GM20431 (cell line): Measurements from ENCODE around the gene CPNE9.

Source experiments
- in situ Hi-C: fragments of 300-500 bp; cut with MseI, MboI; formaldehyde crosslinking; loops from one replicate; pipeline ENCODE4 v1.15.0; 2020; ENCODE audit warnings: low sequenced_read_pairs; ENCODE audit not compliant: unreplicated experiment

The CPNE9 gene

DNA sequence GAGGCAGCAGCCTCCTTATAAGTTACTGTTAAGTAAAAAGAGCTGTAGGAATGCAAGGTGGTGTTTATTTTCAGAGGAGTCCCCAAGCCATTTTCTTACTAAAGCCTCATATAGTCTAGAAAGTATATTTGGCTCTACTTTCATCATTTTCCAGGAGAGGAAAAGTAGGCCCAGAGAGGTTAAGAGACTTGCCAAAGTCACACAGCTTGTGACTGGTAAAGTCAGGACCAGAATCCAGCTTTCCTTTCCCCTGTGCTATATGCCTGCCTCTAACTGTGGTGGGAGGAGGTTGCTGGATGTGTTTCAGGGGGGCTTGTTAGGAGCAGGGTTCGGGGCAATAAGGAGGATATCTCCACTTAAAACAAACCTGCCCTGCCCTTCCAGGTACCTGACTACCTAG is 38.9 kb downstream of the CPNE9 start:
- in situ Hi-C loops: no loop called here

DNA sequence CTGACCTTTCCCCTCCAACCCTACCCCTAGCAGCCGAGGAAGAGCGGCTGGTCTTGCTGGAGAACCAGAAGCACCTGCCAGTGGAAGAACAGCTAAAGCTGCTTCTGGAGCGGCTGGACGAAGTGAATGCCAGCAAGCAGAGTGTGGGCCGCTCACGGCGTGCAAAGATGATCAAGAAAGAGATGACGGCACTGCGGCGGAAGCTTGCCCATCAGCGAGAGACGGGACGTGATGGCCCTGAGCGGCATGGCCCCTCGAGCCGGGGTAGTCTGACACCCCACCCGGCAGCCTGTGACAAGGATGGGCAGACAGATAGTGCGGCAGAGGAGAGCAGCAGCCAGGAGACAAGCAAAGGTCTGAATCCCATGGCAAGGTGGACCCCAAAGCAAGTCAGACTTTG is 39.9 kb downstream of the CPNE9 start:
- in situ Hi-C loops: no loop called here

DNA sequence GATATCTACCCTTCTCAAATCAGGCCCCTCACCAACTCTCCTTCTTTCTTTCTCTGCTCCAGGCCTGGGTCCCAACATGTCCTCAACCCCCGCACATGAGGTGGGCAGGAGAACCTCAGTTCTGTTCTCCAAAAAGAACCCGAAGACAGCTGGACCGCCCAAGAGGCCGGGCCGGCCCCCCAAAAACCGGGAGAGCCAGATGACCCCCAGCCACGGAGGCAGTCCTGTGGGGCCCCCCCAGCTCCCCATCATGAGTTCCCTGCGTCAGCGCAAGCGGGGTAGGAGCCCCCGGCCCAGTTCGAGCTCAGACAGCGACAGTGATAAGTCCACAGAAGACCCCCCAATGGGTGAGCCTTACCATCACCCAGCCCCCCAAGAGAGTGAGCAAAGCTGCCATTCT is 40.5 kb downstream of the CPNE9 start:
- in situ Hi-C loops: no loop called here

DNA sequence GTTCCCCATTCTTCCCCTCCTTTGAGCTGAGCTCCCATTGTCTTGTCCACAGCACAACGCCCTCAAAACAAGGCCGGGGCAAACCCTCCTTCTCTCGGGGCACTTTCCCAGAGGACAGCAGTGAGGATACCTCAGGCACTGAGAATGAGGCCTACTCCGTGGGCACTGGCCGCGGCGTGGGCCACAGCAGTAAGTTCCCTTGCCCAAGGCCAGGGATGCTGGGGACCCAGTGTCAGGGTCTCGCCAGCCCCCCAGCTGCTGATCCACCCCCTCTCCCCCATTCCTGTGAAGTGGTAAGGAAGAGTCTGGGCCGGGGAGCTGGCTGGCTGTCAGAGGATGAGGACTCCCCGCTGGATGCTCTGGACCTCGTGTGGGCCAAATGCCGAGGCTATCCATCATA is 41.9 kb downstream of the CPNE9 start:
- in situ Hi-C loops: no loop called here

DNA sequence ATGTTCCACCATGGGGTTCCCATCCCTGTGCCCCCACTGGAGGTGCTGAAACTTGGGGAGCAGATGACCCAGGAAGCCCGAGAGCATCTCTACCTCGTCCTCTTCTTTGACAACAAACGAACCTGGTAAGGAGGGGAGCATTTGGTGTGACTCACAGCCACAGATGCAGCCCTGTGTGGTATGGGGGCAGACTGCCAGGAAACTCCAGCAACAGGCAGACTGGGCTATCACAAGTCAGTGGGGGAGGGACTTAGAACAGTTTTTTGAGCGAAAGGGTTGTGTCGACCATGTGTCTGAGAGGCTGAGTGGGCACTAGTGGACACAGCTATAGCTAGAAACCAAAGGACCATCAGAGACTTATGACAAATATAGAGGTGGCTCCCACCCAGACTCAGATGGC is 42.7 kb downstream of the CPNE9 start:
- in situ Hi-C loops: no loop called here

DNA sequence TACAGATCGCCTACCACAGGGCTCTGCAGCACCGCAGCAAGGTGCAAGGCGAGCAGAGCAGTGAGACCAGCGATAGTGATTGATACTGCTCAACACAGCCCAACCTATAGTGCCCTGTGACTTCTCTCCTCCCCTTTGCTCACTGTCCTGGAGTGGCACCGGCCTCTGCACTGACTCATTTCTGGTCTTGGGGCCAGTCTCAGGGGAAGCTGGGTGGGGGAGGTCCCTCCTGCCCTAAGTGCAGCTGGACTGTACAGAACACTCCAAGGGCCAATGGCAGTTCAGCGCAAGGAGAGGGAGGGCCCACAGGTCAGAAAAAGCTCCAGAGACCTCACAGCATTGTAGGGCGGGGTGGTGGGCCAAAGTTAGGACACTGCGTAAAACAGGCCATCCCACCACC is 43.6 kb downstream of the CPNE9 start:
- in situ Hi-C loops: no loop called here

DNA sequence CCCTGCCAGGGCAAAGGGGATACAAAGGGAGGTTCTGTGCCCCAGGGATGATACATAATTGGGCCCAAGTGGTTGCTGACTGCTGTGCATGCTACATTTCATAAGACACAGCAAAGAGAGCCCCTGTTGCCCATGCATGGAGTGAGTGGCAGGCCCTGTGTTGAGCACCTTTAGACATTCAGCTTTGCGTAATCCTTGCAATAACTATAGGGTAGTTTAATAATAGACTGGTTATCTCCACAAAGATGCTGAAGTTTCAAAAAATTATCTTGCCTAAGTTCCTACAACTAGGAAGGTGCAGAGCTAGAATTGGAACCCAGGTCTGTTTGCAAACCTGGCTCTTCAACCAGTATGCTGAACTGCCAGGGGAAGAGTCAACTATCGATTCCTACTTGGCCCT is 44.4 kb downstream of the CPNE9 start:
- in situ Hi-C loops: no loop called here

DNA sequence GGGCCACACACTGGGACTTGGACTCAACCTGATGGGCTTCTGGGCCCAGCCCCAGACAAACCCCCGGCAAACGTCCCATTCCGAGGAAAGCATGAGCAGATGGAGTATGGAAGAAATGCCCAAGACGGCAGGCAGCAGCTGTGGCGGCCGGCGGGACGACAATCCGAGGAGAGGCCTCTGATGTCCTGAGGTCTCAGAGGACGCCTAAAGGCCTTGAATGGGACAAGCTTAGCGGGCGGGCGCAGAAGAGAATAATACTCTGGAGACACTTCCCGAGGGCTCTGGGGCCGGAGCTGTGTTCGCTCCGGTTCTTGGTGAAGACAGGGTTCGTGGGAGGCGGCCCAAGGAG is 45.6 kb downstream of the CPNE9 start:
- in situ Hi-C loops: no loop called here

DNA sequence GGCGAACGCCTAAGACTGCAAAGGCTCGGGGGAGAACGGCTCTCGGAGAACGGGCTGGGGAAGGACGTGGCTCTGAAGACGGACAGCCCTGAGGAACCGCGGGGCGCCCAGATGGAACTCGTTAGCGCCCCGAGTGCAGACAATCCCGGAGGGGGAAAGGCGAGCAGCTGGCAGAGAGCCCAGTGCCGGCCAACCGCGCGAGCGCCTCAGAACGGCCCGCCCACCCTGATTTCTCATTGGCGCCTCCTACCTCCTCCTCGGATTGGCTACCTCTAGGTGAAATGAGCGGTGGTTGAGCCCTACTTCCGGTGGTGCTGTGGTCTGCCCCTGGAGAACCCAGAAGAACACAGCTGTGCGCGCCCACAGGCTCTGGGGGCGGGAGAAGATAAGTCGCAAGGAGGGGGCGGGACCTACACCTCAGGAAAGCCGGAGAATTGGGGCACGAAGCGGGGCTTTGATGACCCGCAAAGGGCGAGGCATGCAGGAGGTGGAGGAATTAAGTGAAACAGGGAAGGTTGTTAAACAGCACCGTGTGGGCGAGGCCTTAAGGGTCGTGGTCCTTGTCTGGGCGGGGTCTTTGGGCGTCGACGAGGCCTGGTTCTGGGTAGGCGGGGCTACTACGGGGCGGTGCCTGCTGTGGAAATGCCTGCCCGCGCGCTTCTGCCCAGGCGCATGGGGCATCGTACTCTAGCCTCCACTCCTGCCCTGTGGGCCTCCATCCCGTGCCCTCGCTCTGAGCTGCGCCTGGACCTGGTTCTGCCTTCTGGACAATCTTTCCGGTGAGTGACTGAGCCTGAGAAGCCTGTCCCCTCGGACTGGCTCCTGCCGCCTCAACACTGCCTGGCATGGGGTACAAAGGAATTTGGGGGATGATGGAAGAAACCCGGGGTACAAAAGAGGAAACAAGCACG is 46.3 kb downstream of the CPNE9 start, which contains the start of gene OGG1:
Gene OGG1 (plus strand): TSS at position 308 of the 911 bp plus-strand sequence. CDS start 335 bp downstream, at position 643.
- in situ Hi-C loops: no loop called here

DNA sequence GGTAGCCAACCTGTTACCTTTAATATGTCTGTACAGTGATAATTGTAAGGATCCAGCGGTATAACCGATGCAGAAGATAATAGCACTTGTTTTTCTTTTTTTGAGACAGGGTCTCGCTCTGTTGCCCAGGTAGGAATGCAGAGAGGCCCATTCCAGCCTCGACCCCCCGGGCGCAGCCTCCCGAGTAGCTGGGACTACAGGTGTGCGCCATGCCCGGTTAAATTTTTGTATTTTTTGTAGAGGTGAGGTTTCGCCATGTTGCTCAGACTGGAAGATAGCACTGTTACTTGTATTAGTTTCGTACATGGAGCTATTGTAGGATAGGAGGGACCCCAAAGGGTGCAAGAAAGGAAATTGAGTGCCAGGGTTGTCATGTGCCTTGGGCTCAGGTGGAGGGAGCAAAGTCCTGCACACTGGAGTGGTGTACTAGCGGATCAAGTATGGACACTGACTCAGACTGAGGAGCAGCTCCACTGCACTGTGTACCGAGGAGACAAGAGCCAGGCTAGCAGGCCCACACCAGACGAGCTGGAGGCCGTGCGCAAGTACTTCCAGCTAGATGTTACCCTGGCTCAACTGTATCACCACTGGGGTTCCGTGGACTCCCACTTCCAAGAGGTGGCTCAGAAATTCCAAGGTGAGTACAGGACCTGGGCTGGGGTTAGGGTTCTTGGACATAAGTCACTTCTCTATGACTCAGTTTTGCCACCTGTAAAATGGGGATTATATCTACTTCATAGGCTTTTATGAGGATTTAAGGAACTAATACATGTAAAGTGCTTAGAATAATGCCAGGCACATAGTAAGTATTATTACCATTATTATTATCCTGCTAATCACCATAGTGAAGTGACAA is 47.2 kb downstream of the CPNE9 start:
- in situ Hi-C loops: no loop called here

DNA sequence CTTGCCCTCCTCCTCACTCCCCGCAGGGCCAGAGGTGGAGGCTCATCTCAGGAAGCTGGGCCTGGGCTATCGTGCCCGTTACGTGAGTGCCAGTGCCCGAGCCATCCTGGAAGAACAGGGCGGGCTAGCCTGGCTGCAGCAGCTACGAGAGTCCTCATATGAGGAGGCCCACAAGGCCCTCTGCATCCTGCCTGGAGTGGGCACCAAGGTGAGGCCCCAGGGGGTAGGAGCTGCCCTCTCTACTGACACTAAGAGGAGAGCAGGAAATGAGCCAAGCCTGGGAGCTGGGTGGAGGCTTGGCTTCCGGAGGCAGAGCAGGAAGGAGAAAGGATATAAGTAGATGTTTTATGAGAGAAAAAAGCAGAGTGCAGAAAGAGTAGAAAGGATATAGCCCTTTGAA is 51.0 kb downstream of the CPNE9 start:
- in situ Hi-C loops: no loop called here

DNA sequence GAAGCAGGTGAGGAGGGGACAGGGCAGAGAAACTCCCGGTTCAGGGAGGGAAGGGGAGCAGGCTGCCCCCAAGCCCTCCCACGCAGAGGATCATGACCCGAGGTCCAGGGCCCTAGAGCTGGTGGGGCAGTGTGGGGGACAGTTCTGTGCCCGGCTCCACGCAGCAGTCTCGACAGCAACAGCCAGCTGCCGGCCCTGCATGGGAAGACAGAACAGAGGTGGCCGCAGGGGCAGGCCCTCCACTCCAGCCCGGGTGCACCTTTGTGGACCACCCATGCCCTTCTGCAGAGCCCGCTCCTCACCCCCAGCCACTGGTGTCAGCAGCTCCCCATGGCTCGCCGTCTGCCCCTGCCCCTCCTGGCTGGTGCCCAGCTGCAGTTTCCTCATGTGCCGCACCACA is 53.8 kb downstream of the CPNE9 start:
- in situ Hi-C loops: no loop called here

DNA sequence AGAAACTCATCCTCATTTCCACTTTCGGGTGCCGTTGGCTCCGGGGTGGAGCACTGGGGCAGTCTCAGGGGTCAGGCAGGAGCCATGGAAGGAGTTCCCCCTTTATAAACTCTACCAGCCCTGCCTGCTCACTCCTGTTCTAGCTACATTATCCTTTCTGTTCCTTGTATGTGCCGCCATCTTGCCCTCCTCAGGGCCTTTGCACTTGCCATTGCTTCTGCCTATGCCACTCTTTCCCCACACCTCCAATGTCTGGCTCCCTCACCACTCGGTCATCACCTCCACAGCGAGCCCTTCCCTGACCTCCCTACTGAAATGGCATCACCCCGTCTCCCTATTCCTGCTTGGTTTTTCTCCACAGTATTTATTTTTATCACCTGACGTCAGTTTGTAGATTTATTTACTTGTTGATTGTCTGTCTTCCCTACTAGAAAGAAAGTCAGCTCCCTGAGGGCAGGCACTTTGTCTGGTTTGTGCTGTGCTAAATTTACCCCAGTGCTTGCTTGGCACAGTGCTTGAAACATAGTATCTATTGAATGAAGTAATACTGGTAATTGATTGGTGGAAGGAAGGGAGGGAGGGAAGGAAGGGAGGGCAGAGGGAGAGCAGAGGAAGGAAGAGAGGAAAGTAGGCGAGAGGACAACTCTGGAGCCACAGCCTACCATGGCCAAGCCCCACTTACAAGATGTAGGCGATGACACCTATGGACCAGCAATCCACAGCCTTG is 57.3 kb downstream of the CPNE9 start:
- in situ Hi-C loops: no loop called here

DNA sequence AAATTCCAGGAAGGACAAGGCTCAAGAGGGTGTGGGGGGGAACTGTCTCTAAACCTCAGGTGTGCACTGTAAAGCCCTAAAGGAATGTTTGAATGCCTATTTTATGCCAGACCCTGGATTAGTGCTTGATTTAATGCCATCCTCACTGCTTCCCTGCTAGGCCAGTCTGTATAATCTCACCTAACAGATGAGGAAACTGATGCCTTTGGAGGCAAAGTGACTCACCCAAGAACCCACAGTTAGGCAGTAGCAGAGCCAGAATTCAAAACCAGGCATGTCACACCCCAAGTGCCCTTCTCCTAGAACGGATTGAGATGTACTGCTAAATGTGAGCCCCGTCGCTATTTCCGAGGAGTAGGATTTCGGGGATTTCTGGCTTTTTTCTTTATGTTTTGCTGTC is 58.3 kb downstream of the CPNE9 start:
- in situ Hi-C loops: no loop called here

DNA sequence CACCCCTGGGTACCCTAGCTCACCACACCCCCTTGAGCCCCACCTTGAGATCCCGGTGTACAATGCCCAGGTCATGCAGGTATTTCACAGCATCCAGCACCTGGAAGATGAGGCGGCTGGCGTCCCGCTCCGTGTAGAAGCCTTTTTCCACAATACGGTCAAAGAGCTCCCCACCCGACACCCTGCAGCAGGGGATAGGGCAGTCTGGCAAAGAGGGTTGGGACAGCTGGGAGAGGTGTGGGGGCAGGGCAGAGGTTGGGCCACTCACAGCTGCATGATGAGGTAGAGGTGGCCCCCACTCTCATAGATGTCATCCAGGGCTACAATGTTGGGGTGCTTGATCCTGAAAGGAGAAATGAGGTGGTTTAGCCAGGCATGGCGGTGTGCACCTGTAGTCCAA is 59.2 kb downstream of the CPNE9 start:
- in situ Hi-C loops: no loop called here

DNA sequence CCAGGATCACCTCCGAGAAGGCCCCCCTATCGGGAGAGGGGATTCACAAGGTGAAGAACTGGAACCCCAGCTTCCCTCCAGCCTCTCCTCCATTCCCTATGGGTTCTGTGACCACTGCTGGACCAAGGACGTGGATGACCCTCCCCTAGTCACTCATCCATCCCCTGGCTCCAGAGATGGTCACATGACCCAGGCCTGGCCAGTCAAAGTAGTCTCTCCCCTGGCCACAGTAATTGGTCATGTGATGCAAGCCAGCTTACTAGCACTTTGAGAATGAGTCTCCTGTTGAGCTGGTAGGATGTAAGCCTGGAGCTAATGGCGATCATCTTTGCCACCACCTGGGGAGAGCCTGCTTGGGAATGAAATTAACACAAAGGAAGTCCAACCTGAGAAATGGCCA is 62.2 kb downstream of the CPNE9 start:
- in situ Hi-C loops: no loop called here

DNA sequence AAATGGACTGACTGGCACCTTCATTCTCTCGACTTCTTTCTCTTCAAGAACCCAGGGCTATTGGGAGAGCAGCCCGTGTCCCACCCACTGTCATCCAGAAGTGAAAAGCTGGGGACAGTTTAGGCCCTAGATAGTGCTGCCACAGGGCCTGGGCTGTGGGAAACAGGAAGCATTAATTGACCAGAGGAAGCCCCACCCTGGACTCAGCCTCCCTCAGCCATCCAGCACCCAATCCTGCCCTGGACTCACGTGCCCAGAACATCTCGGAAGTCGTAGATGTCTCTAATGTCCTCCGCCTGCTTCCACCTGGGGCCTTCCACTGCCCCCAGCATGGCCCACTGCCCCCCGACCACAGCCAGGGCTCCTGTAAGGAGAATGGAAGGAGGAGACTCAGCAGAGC is 63.8 kb downstream of the CPNE9 start:
- in situ Hi-C loops: no loop called here

DNA sequence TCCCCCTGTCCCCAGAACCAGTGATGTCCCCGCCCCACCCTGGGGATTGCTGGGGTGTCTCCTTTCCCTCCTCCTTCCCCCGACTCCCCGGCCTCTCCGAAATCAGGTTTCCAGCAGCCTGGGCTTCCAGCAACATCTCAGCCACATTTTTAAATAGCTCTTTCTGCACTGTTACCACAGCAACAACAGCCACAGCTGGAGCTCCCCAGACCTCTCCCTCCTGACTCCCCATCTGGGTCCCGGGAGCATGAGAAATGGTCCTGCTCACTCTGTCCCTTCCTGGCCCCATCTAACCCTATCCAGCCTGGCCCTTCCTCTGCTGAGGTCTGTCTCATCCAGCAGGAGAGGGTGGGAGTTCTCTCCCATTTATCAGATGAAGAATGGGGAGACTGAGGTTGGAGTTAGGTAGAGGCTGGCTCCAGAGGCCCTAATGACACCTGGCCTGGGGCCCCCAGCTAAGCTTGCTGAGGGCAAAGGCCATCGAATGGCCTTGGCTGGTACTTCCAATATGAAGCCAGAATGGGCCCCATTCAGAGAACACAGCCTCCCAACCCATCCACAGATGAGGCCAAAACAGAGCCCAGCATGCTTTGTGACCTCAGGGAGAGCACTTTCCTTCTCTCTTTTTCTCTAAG is 64.6 kb downstream of the CPNE9 start:
- in situ Hi-C loops: no loop called here

DNA sequence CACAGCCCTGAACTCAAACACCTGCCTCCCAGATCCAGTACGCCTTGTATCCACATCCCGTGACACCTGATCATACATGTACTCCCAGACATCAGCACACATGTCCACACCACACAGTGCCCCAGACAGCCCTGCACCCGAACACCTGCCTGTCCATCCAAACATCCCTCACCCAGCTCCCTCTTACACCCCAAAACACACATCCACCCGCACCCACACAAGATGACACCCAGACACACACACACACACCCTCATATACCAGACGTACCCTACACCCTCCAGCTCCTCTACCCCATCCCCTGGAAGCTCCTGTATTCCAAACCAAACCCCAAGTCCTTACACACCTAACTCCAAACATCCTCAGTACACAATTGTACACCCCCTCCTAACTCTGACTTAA is 65.4 kb downstream of the CPNE9 start:
- in situ Hi-C loops: no loop called here
